ENCODE results near the gene CUEDC1. TPM values are rescaled to one million over a fixed set of nuclear protein-coding genes. Genes with fewer than 3 reads are reported as not detected.

The CUEDC1 gene
- total and polyA plus RNA-seq, 9 of the 15 experiments (the other 6 are each of a cell fraction or from before 2014, with no cell fraction given) = 0.20 to 4.1 (median 1.6) TPM; not detected in 1

- no peak for TF ChIP-seq WHSC1 (IDR thresholded peaks at IDR 0.05; ENCODE audit: low read length)
- TF ChIP-seq NR3C1 (CRISPR knock-in tag; IDR thresholded peaks at IDR 0.05) = no peak
- TF ChIP-seq NR1H2 (CRISPR knock-in tag; IDR thresholded peaks at IDR 0.05) = no peak
These were observed 28.5 kb downstream of the CUEDC1 start (continued) for GRCh38 chr17:57926723-57927047.

GRCh38 chr17:57925361-57925990 lies 29.7 kb downstream of the CUEDC1 start:
- TF ChIP-seq CTBP1 (IDR thresholded peaks at IDR 0.05; ENCODE audit: borderline replicate concordance) (no peak), PHF8 (IDR thresholded peaks at IDR 0.05; ENCODE audit: borderline replicate concordance, low read length) (no peak), MYNN (IDR thresholded peaks at IDR 0.05) (no peak), MYNN (CRISPR knock-in tag; IDR thresholded peaks at IDR 0.05) (no peak), CTCFL (IDR thresholded peaks at IDR 0.05; ENCODE audit: borderline replicate concordance, insufficient read depth, low read depth, low read length, poor library complexity, severe bottlenecking) (no peak)
- POLR2A ChIA-PET = interaction anchor here (0.6 to 1.1 kb wide), 5 partner anchors 9 to 695 kb away, joined by 3 to 4 read pairs (median 3); no protein-coding TSS in a partner anchor
- no peaks in the 10 kb centered on the region for H3K9me1 ChIP-seq (ENCODE audit: control insufficient read depth, insufficient read depth, low read length)
- H3K4me2 ChIP-seq (ENCODE audit: insufficient read depth, low read length) = no peak overlapping the region
- H3K27me3 ChIP-seq (ENCODE audit: control insufficient read depth in 2 of 2, insufficient read depth in 2 of 2, low read length in 2 of 2) = peaks cover 36 to 71% of the 10 kb centered on the region in 2 experiments
- DNase-seq (ENCODE audit: extremely low read depth in 1 of 4, low spot score in 3 of 4) (no peak), FAIRE-seq (no peak), ATAC-seq (no peak)
- in situ Hi-C loops (cut with MboI) = no loop called here
- H3K9ac ChIP-seq (ENCODE audit: insufficient read depth in 1 of 2, low read depth in 2 of 2, low read length in 2 of 2) = no peak overlapping the region
- no peaks in the 10 kb centered on the region for H3K9me3 ChIP-seq (replicated peaks; ENCODE audit: control insufficient read depth, insufficient read depth, low read depth, low read length)
- no peak overlapping the region for H2AFZ ChIP-seq (ENCODE audit: low read depth, low read length)
- peaks cover 5% of the 10 kb centered on the region for H4K20me1 ChIP-seq (replicated peaks; ENCODE audit: control insufficient read depth, insufficient read depth, low read length)
- no peaks in the 10 kb centered on the region for H3K79me2 ChIP-seq (ENCODE audit: control insufficient read depth, insufficient read depth, low read length)
- intact Hi-C loops (cut with micrococcal nuclease) = no loop called here
- BruUV-seq (replicated peaks) = no TSS peak
- no peaks in the 10 kb centered on the region for H3K4me1 ChIP-seq (replicated peaks in 1 of 2; ENCODE audit: control insufficient read depth in 2 of 2, insufficient read depth in 2 of 2, low read length in 2 of 2)
- H3K36me3 ChIP-seq (ENCODE audit: control insufficient read depth, insufficient read depth, low read length) = no peaks in the 10 kb centered on the region
- no peak overlapping the region for H3K27ac ChIP-seq (ENCODE audit: extremely low read depth, low read depth, low read length)
- no peak overlapping the region for H3K4me3 ChIP-seq
- CTCF ChIA-PET (ENCODE audit: low intra/inter-chr PET ratio) = no interaction called here
- 17% methylated on average over 9 of the region's 9 CpGs for WGBS (ENCODE audit: insufficient coverage, low coverage, missing lambda C conversion rate)
